Activated B cell treated with CpG ODN at 0.5 μM for 24 hours (primary cell): Measurements from ENCODE around the gene BNC2. TPM values are rescaled to one million over a fixed set of nuclear protein-coding genes. Genes with fewer than 3 reads are reported as not detected.

Experiments
- ATAC-seq: fragments of 200-7000 bp; cut with Tn5 transposase; one replicate; pipeline ENCODE4 v1.10.0; 2021; ENCODE audit warnings: low read depth, mild to moderate bottlenecking, moderate library complexity
- CTCF ChIA-PET: fragments of 350-600 bp; sonication (Branson Sonifier 250); formaldehyde crosslinking; loops from one replicate; lab custom pipeline; 2021; ENCODE audit warnings: antibody characterized with exemption; lab: Charles Lee
- POLR2A ChIA-PET: fragments of 350-600 bp; sonication (Branson Sonifier 250); formaldehyde crosslinking; loops from one replicate; lab custom pipeline; 2021; ENCODE audit warnings: antibody characterized with exemption; lab: Charles Lee
- DNase-seq: peaks from one replicate; pipeline ENCODE4 v3.0.0; 2022
- H3K27ac Mint-ChIP-seq: one replicate; pipeline ENCODE4 v1.8.0; 2020; ENCODE audit warnings: mixed read lengths
- H3K27me3 Mint-ChIP-seq: one replicate; pipeline ENCODE4 v1.8.0; 2021; ENCODE audit warnings: mixed read lengths
- H3K36me3 Mint-ChIP-seq: one replicate; pipeline ENCODE4 v1.8.0; 2021; ENCODE audit warnings: low read depth, mixed read lengths
- H3K4me1 Mint-ChIP-seq: one replicate; pipeline ENCODE4 v1.8.0; 2021; ENCODE audit warnings: mixed read lengths
- H3K4me3 Mint-ChIP-seq: one replicate; pipeline ENCODE4 v1.8.0; 2020; ENCODE audit warnings: mild to moderate bottlenecking, mixed read lengths
- H3K9me3 Mint-ChIP-seq: one replicate; pipeline ENCODE4 v1.8.0; 2020; ENCODE audit warnings: mixed read lengths
- CTCF ChIP-seq: fragments of 200-600 bp; IDR thresholded peaks from one replicate; pipeline ENCODE4 v1.8.0; 2022; ENCODE audit warnings: antibody characterized with exemption, mild to moderate bottlenecking
- intact Hi-C: fragments of 100-400 bp; cut with micrococcal nuclease; formaldehyde crosslinking; loops from one replicate; pipeline ENCODE4 v1.15.1; 2024
- total RNA-seq: library from RNA; stranded (reverse); gene quantifications from 2 replicates; pipeline ENCODE4 v1.2.3, GENCODE V29; 2022

BNC2 gene
- total RNA-seq, 1 donor from 2014 or later, result not detected

DNA sequence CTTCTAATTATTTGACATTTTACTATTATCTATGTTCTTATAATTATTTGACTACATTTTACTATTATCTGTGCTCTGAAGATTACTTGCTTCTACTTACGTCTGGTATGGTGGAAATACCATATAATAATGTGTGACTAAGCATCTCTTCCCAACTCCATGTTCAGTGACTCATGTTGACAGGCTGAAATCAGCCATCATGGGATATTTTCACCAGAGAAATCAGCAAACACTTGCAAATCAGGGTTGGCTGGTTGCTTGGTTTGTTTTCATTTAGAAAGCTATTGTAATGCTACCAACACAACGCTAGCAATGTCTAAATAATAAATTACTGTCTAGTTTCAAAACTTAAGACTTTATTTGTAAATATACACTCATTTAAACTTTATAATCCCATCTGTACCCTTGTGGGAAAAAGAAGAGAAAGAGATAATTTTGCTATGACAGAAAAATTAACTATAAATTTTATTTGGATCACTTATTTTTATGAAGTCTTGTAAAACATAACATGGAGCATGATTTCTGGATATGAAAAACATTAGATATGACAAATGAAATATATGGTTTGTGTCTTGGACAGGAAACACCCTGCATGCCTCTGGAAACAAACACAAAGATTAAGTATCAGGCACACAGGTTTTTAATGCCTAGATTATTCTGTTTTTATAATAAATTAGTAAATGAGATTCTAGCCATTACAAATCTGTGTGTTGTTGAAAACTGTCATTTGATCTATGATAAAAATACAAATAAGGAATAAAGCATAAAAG lies 337.6 kb downstream of the BNC2 start:
- ATAC-seq (no peak), DNase-seq (no peak)
- TF ChIP-seq CTCF, result no peak
- POLR2A ChIA-PET, result no interaction called here
- Mint-ChIP-seq H3K9me3 (no peaks in the 10 kb centered on the region), H3K27ac (no peak overlapping the region), H3K4me1 (no peaks in the 10 kb centered on the region), H3K4me3 (no peak overlapping the region), H3K27me3 (no peaks in the 10 kb centered on the region), H3K36me3 (no peaks in the 10 kb centered on the region)
- CTCF ChIA-PET, result no interaction called here
- intact Hi-C loops, result no loop called here

DNA sequence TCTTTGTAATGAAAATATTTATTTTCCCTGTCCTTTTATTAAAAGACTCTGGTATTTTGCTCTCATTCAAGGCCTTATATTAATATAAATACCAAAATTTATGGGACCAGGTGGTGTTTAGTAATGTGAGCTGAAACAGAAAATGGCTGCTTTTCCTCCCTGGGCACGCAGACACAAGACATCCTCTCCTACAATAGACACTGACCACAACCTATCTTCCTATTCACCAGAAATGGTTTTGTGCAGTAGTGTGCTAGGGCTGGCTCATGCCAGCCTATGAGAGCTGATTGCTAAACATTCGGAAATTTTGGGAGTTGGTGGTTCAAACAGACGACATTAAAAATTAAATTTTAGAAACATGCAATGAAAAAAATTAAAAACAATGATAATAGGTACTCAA lies 338.2 kb downstream of the BNC2 start:
- POLR2A ChIA-PET, result no interaction called here

DNA sequence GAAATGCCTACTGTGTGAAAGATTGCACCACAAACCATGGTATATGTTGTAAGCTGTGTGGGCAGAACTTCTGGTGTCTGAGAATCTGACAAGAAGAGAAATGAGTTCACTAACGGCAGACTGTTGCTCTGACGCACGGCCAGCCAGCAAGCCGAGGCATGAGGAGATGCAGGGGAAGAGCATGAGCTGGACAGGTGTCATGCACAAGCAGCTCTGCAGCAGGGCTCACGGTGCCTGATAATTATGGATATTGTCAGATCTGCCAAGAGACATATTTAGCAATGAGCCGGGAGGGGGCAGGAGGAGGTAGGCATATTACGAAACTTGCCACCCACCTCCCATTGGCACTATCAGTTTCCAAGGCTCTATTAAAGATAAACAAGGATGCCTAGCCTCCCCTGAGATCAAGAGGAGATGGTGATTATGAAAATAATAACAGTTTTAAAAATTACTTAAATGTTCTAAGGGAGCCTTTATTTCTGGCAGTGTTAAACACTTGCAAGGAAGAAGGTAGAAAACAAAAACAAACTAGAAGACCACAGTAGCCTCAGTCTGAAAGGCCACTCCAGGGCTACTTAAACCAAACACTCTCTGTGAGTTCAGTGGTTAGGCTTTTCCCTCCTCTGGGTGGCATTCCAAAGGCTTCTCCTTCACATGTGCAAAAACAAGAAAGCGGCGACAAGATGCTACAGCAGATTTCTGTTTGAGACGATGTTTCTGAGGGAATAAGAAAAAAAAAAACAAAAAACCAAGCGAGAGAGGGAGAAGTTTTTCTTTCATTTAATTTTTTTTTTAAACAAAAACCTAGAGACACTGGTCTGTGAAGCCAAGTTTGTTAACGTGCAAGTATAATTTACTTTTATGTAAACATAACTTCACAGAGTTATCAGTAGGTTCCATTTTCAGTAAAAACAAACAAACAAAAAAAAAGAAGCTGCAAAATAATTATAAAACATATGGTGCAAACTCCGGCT lies 339.5 kb downstream of the BNC2 start:
- no peaks in the 10 kb centered on the region for H3K4me1 Mint-ChIP-seq
- H3K27me3 Mint-ChIP-seq, result no peaks in the 10 kb centered on the region
- intact Hi-C loops, result no loop called here
- no peaks in the 10 kb centered on the region for H3K36me3 Mint-ChIP-seq
- DNase-seq (no peak), ATAC-seq (no peak)
- no peaks in the 10 kb centered on the region for H3K9me3 Mint-ChIP-seq
- ChIA-PET POLR2A (no interaction called here), CTCF (no interaction called here)
- no peak overlapping the region for H3K4me3 Mint-ChIP-seq
- H3K27ac Mint-ChIP-seq, result no peak overlapping the region
- no peak for TF ChIP-seq CTCF

More for the DNA sequence above, 338.2 kb downstream of the BNC2 start:
- no peak for DNase-seq
- Mint-ChIP-seq H3K4me3 (no peak overlapping the region), H3K27ac (no peak overlapping the region), H3K9me3 (no peaks in the 10 kb centered on the region), H3K4me1 (no peaks in the 10 kb centered on the region), H3K27me3 (no peaks in the 10 kb centered on the region), H3K36me3 (no peaks in the 10 kb centered on the region)
- no peak for ATAC-seq
- CTCF ChIA-PET, result no interaction called here
- no peak for TF ChIP-seq CTCF
- intact Hi-C loops, result no loop called here

DNA sequence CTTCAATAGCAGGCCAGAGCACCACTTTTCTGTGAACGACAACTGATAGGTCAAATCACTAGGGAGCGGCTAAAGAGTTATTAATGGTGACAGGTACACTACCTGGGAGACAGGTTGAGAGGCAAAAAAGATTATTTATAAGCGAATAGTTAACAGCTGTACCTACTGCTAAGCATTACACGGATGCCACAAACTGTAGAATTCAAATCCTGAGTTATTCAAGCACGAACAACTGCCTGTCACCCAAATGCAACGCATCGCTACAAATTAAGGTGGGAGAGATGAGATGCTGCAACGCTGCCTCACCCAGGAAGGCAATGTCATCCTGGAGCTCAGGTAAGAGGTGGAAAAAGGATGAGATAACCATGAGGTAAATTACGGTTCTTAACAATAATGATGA lies 342.9 kb downstream of the BNC2 start:
- ATAC-seq (no peak), DNase-seq (no peak)
- H3K27ac Mint-ChIP-seq, result no peak overlapping the region
- no peak overlapping the region for H3K4me3 Mint-ChIP-seq
- H3K27me3 Mint-ChIP-seq, result peaks cover 1% of the 10 kb centered on the region
- H3K36me3 Mint-ChIP-seq, result no peaks in the 10 kb centered on the region
- H3K4me1 Mint-ChIP-seq, result no peaks in the 10 kb centered on the region
- ChIA-PET POLR2A (no interaction called here), CTCF (no interaction called here)
- no peaks in the 10 kb centered on the region for H3K9me3 Mint-ChIP-seq
- no peak for TF ChIP-seq CTCF
- intact Hi-C loops, result no loop called here

DNA sequence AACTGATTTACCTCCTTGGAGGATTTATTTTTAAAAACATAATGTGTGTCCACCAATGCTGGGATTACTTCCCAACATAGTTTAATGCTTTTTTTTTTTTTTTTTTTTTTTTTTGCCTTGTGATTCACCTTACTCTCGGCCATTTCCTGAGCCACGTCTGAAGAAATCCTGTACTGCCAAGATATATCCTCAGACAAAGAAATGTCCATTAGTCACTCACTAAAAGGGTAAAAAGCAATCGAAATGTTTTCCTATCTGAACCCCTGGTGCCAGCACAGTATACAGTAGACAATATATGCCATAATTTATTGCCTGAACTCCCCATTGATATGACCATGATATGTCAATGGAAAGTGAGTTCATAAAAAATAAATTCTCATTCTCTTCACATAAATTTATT lies 344.1 kb downstream of the BNC2 start:
- no peak for DNase-seq
- no peak for TF ChIP-seq CTCF
- H3K9me3 Mint-ChIP-seq, result no peaks in the 10 kb centered on the region
- intact Hi-C loops, result no loop called here
- no peak overlapping the region for H3K27ac Mint-ChIP-seq
- H3K36me3 Mint-ChIP-seq, result no peaks in the 10 kb centered on the region
- no peak overlapping the region for H3K4me3 Mint-ChIP-seq
- peaks cover 2% of the 10 kb centered on the region for H3K27me3 Mint-ChIP-seq
- no peaks in the 10 kb centered on the region for H3K4me1 Mint-ChIP-seq
- POLR2A ChIA-PET, result no interaction called here
- CTCF ChIA-PET, result no interaction called here
- ATAC-seq, result no peak
